Right atrium auricular region (tissue), 2 donors: ENCODE measurements around the gene SV2B. TPM values are rescaled to one million over a fixed set of nuclear protein-coding genes. Genes with fewer than 3 reads are reported as not detected.

Experiments used
- DNase-seq: peaks from one replicate; pipeline ENCODE4 v3.0.0-alpha.2; 2019; ENCODE audit warnings: low spot score
- H3K27ac ChIP-seq, 2 donors: fragments of 200-600 bp; sonication (generic); 1 replicate in 1 of 2; 2 replicates in 1 of 2; pipeline ENCODE4 v1.5.1; 2016 to 2019
- H3K27me3 ChIP-seq, 2 donors: fragments of 200-600 bp; sonication (generic); one replicate each; pipeline versions ENCODE4 v1.5.1 to v1.6.0; 2017 to 2019
- H3K36me3 ChIP-seq: fragments of 200-600 bp; sonication (generic); one replicate; pipeline ENCODE4 v1.5.1; 2016
- H3K4me1 ChIP-seq, 2 donors: fragments of 200-600 bp; sonication (generic); one replicate each; pipeline versions ENCODE4 v1.5.1 to v1.6.0; 2017 to 2019
- H3K4me3 ChIP-seq, 2 donors: fragments of 200-600 bp; sonication (generic); 1 replicate in 1 of 2; 2 replicates in 1 of 2; pipeline ENCODE4 v1.5.1; 2017 to 2019; ENCODE audit warnings: mild to moderate bottlenecking in 1 of 2, moderate library complexity in 1 of 2
- H3K9me3 ChIP-seq, 2 donors: fragments of 200-600 bp; sonication (generic); one replicate each; pipeline ENCODE4 v1.5.1; 2019
- total RNA-seq, 2 donors: library from RNA; depleted of rRNA; stranded (reverse); fragments of >200 nt; gene quantifications; one replicate each; pipeline ENCODE4 v1.1.0, GENCODE V29; 2016
- TF ChIP-seq, protein P1 (sequence below), 2 donors: fragments of 200-600 bp; sonication (generic); IDR thresholded peaks; one replicate each; pipeline ENCODE4 v1.5.1; 2019; ENCODE audit warnings: antibody characterized with exemption in 2 of 2

SV2B gene
- total RNA-seq, 2 donors from 2014 or later: 0.24 to 0.56 TPM

DNA sequence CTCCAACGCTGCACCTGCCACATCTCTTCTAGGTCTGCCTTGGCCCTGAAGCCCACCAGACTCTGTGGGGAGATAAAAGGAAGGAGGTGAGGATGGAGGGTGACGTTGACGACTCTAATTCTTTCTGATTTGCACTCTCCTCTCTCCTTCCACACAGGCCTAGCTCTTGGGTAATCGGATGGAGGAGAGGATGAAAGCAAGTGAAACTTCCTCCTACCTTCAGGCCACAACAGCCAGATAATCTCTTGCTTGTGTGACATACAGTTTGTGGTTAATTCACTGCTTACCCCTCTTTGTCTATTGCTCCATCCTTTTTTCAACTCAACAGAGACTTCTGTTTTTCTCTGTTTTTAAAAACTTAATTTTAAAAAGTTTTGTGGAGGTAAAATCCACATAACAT lies 208.1 kb downstream of the SV2B start:
- no peak for DNase-seq
- H3K4me1 ChIP-seq: peaks cover 0 to 5% of the 10 kb centered on the region in 2 donors
- no peak overlapping the region for H3K4me3 ChIP-seq
- no peaks in the 10 kb centered on the region for H3K36me3 ChIP-seq
- TF ChIP-seq, protein P1, sequence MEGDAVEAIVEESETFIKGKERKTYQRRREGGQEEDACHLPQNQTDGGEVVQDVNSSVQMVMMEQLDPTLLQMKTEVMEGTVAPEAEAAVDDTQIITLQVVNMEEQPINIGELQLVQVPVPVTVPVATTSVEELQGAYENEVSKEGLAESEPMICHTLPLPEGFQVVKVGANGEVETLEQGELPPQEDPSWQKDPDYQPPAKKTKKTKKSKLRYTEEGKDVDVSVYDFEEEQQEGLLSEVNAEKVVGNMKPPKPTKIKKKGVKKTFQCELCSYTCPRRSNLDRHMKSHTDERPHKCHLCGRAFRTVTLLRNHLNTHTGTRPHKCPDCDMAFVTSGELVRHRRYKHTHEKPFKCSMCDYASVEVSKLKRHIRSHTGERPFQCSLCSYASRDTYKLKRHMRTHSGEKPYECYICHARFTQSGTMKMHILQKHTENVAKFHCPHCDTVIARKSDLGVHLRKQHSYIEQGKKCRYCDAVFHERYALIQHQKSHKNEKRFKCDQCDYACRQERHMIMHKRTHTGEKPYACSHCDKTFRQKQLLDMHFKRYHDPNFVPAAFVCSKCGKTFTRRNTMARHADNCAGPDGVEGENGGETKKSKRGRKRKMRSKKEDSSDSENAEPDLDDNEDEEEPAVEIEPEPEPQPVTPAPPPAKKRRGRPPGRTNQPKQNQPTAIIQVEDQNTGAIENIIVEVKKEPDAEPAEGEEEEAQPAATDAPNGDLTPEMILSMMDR (IDR thresholded peaks at IDR 0.05): no peak
- no peaks in the 10 kb centered on the region for H3K9me3 ChIP-seq
- H3K27me3 ChIP-seq: no peaks in the 10 kb centered on the region
- no peak overlapping the region for H3K27ac ChIP-seq

DNA sequence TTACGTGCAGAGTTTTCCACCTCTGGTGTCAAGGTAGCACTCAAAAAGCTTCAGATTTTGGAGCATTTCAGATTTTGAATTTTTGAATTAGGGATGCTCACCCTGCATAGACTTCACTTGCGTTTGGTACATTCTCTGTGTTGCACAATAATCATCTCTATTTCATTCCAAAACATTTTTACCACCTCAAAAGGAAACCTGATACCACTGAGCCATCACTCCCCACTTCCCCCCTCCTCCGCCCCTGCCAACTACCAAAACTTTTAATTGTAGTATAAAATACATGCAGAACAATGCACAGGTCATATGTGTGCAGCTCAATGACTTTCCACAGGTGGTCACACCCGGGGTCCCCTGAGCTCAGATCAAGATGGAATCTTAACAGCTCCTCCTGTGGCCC lies 208.8 kb downstream of the SV2B start:
- TF ChIP-seq, protein P1 (IDR thresholded peaks at IDR 0.05): no peak
- Histone ChIP-seq H3K4me1 (no peaks in the 10 kb centered on the region), H3K36me3 (no peaks in the 10 kb centered on the region), H3K4me3 (no peak overlapping the region), H3K9me3 (no peaks in the 10 kb centered on the region), H3K27ac (no peak overlapping the region), H3K27me3 (no peaks in the 10 kb centered on the region)
- no peak for DNase-seq

DNA sequence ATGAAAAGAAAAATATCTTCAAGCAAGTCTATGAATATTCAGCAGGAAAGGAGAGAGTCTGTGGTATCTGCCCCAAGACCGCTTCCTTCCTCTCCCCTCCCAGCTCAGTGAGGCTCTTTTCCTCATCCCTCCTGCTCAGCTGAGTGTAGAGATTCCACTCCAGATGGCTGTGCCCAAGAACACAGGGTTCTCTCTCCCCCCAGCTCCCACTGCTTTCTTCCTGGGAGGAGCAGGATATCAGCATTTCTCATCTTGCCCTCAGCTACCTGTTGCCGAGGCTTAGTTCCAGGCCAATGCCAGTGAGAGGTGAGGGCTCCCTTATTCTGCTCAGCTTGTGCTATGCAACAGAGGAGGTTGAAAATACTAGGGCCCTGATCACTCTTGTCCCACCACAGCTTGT lies 211.9 kb downstream of the SV2B start:
- Histone ChIP-seq H3K27ac (no peak overlapping the region), H3K36me3 (no peaks in the 10 kb centered on the region), H3K4me3 (no peak overlapping the region), H3K9me3 (no peaks in the 10 kb centered on the region), H3K27me3 (no peaks in the 10 kb centered on the region), H3K4me1 (no peaks in the 10 kb centered on the region)
- DNase-seq: no peak
- TF ChIP-seq, protein P1 (IDR thresholded peaks at IDR 0.05): no peak

DNA sequence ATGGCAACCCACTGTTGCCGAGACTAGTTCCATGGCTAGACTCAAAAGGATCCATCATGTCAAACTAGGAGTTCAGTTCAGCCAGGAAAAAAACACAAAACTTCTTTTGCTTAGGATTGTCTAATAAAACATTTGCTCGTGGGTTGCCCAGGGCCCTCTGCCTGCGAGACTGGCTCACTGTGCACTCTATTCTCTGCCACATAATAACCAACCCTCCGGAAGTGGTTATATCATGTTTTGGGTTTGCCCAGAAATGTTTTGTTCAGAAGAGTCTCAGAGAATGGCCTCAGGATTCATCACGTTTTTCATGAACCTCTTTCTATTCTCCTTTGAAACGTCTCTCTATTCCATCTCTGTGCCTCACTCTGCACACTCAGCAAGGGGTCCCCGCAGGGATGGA lies 216.1 kb downstream of the SV2B start:
- Histone ChIP-seq H3K36me3 (no peaks in the 10 kb centered on the region), H3K4me1 (no peaks in the 10 kb centered on the region), H3K9me3 (no peaks in the 10 kb centered on the region), H3K4me3 (no peak overlapping the region), H3K27ac (no peak overlapping the region), H3K27me3 (no peaks in the 10 kb centered on the region)
- TF ChIP-seq, protein P1 (IDR thresholded peaks at IDR 0.05): no peak
- DNase-seq: no peak

DNA sequence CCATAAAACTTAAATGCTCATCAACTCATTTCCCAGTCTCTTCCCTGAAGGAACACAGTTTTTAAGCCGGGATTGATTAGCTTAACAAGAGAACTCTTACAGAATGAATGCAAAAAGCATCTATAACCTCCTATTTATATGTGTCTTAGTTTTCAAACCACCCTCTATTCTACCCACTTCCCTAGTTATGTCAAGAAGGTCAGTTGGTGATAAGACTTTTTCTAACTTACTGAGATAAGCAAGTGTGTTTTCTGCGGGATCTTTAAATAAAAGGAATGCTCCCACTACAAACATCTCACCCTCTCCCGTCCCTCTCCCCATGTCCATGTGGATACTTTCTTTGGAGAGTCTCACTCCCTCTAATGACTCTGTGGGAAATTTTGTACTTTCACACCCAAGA lies 218.5 kb downstream of the SV2B start:
- Histone ChIP-seq H3K4me1 (no peaks in the 10 kb centered on the region), H3K9me3 (no peaks in the 10 kb centered on the region), H3K36me3 (no peaks in the 10 kb centered on the region), H3K27ac (no peak overlapping the region), H3K27me3 (no peaks in the 10 kb centered on the region), H3K4me3 (no peak overlapping the region)
- no peak for DNase-seq
- TF ChIP-seq, protein P1 (IDR thresholded peaks at IDR 0.05): no peak

DNA sequence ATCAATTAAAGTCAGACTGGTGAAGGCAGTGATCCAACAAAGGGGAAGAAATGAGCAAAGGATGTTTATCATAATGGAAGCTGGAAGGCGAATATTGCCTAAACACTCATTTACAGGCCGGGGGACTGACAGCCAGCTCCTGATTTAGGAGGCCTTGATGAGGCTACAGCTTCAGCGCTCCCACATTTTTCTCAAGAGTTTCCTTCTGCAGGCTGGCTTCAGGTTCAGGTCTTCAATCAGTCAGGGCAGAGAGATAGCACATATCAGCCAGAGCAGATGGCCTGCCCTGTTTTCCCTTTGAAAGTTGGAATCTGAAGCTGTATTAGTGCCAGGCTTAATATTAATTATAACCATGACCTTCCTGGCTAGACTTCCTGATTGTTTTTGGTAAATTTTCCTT lies 218.9 kb downstream of the SV2B start:
- TF ChIP-seq, protein P1 (IDR thresholded peaks at IDR 0.05): no peak
- H3K4me3 ChIP-seq: no peak overlapping the region
- no peak for DNase-seq
- no peak overlapping the region for H3K27ac ChIP-seq
- no peaks in the 10 kb centered on the region for H3K9me3 ChIP-seq
- H3K27me3 ChIP-seq: no peaks in the 10 kb centered on the region
- no peaks in the 10 kb centered on the region for H3K4me1 ChIP-seq
- H3K36me3 ChIP-seq: no peaks in the 10 kb centered on the region
